UCSD-AML1 (cell line): Measurements from ENCODE around the gene MYBPHL.

ENCODE experiments used
- DNase-seq: peaks from one replicate; lab custom pipeline; 2025; ENCODE audit not compliant: unreplicated experiment; lab: John Stamatoyannopoulos, UW

Gene MYBPHL

GRCh38 chr1:109266965-109267364 lies 39.8 kb downstream of the MYBPHL start:
- no peak for DNase-seq

- DNase-seq: no peak
Measured at GRCh38 chr1:109265741-109266330, 41.0 kb downstream of the MYBPHL start.

GRCh38 chr1:109265016-109265415 lies 41.8 kb downstream of the MYBPHL start:
- no peak for DNase-seq

- DNase-seq: no peak
Measured at GRCh38 chr1:109264379-109264755, 42.4 kb downstream of the MYBPHL start.

- peak; percentile 80 for DNase-seq
Measured at GRCh38 chr1:109263597-109264378, 43.0 kb downstream of the MYBPHL start.

GRCh38 chr1:109263234-109263596 lies 43.6 kb downstream of the MYBPHL start:
- DNase-seq: no peak

GRCh38 chr1:109262231-109263055 lies 44.4 kb downstream of the MYBPHL start:
- DNase-seq: no peak

- DNase-seq: no peak
Measured at GRCh38 chr1:109261578-109261977, 45.2 kb downstream of the MYBPHL start.

- DNase-seq: no peak
Measured at GRCh38 chr1:109261006-109261405, 45.8 kb downstream of the MYBPHL start.

- no peak for DNase-seq
Measured at GRCh38 chr1:109259674-109260557, 46.9 kb downstream of the MYBPHL start.

GRCh38 chr1:109258481-109259466 lies 48.0 kb downstream of the MYBPHL start:
- DNase-seq: no peak

- no peak for DNase-seq
Measured at GRCh38 chr1:109257682-109258421, 49.0 kb downstream of the MYBPHL start.

- DNase-seq: no peak
Measured at GRCh38 chr1:109256971-109257681, 49.7 kb downstream of the MYBPHL start.

- DNase-seq: no peak
Measured at GRCh38 chr1:109256085-109256484, 50.7 kb downstream of the MYBPHL start.

GRCh38 chr1:109255678-109256077 lies 51.1 kb downstream of the MYBPHL start:
- no peak for DNase-seq

GRCh38 chr1:109255097-109255651 lies 51.6 kb downstream of the MYBPHL start:
- no peak for DNase-seq

GRCh38 chr1:109254621-109255096 lies 52.2 kb downstream of the MYBPHL start:
- DNase-seq: no peak
